ENCODE data around the gene PTGES3.

DNA sequence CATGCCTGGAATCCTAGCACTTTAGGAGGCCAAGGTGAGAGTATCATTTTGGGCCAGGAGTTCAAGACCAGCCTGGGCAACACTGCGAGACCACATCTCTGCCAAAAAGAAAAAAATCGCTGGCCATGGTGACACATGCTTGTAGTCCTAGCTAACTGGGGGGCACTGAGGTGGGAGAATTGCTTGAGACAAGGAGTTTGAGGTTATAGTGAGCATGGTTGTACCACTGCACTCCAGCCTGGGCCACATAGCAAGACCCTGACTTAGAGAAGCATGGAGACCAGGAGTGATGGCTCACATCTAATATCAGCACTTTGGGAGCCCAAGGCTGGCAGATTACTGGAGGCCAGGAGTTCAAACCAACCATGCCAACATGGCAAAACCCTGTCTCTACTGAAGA lies 9.2 kb downstream of the PTGES3 start:
- TF ChIP-seq, protein P1, sequence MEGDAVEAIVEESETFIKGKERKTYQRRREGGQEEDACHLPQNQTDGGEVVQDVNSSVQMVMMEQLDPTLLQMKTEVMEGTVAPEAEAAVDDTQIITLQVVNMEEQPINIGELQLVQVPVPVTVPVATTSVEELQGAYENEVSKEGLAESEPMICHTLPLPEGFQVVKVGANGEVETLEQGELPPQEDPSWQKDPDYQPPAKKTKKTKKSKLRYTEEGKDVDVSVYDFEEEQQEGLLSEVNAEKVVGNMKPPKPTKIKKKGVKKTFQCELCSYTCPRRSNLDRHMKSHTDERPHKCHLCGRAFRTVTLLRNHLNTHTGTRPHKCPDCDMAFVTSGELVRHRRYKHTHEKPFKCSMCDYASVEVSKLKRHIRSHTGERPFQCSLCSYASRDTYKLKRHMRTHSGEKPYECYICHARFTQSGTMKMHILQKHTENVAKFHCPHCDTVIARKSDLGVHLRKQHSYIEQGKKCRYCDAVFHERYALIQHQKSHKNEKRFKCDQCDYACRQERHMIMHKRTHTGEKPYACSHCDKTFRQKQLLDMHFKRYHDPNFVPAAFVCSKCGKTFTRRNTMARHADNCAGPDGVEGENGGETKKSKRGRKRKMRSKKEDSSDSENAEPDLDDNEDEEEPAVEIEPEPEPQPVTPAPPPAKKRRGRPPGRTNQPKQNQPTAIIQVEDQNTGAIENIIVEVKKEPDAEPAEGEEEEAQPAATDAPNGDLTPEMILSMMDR (conservative IDR thresholded peaks at IDR 0.05; ENCODE audit: low read length) = no peak
- no peak for TF ChIP-seq EZH2phosphoT487 (IDR thresholded peaks at IDR 0.05; ENCODE audit: borderline replicate concordance)
